Measurements from ENCODE around the gene TMEM141.

Gene TMEM141

DNA sequence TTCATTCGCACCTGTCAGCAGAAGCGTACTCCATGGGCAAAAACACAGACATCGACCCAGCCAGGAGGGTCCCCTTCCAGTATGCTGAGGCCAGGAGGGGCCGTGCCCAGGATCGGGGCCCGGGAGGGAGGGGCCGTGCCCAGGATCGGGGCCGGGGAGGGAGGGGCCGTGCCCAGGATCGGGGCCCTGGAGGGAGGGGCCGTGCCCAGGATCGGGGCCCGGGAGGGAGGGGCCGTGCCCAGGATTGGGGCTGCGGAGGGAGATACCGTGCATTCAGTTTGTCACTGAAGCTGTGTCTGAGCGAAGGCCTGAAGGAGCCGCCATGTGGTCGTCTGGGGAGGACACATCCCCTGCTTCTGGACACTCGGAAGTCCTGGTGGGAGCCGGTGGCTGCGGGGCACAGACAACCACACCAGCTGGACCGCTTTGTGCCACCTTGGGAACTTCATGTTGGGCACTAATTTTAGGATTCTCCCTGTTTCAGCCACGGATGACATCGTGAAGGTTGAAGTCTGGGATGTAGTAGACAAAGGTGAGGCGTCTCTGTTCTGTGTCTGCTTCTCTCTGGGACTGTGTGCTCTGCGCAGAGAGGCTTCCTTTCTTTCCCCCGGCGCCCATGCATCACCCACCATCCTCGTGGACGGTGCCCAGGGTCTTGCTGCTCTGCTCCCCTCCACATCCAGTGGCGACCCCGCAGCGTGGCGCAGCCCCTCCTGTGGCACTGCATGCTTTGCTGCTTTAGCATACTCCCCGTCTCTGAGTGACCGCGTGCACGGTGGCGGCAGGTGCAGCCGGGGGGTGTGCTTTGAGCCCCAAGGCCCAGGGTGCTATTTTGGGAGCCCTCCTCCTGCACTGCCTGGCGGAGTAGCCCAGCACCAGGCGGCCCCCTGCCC is 34.4 kb downstream of the TMEM141 start:
- TF ChIP-seq CTCF (IDR thresholded peaks at IDR 0.05; ENCODE audit: insufficient read depth, low read length, poor library complexity, severe bottlenecking) = no peak
- Histone ChIP-seq H3K36me3 (ENCODE audit: control insufficient read depth, insufficient read depth, low read length) (peaks cover 31% of the 10 kb centered on the region), H3K27me3 (replicated peaks; ENCODE audit: control insufficient read depth, insufficient read depth, low read length) (no peaks in the 10 kb centered on the region), H3K4me3 (replicated peaks; ENCODE audit: low read depth, low read length) (no peak overlapping the region)
- no peak for DNase-seq (ENCODE audit: extremely low read depth, insufficient read length)

DNA sequence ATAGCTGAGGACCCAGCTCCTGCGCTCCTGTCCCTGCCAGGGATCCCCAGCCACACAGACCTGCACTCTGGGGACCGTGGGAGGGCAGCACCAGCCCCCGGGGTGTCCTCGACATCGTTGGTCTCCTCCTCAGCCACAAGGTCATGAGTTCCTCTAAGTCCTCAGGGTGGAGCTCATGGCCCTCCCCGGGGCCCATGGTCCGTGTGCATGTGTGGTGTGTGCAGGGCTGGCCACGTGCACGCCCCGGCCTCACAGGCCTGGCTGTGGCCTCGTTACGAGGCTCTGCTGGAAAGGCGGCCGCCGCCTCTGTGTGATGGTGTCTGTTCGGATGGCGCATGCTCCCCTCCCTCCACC is 35.0 kb downstream of the TMEM141 start:
- no peak for TF ChIP-seq CTCF (IDR thresholded peaks at IDR 0.05; ENCODE audit: insufficient read depth, low read length, poor library complexity, severe bottlenecking)
- H3K4me3 ChIP-seq (replicated peaks; ENCODE audit: low read depth, low read length) = no peak overlapping the region
- no peaks in the 10 kb centered on the region for H3K27me3 ChIP-seq (replicated peaks; ENCODE audit: control insufficient read depth, insufficient read depth, low read length)
- no peak for DNase-seq (ENCODE audit: extremely low read depth, insufficient read length)
- peaks cover 31% of the 10 kb centered on the region for H3K36me3 ChIP-seq (ENCODE audit: control insufficient read depth, insufficient read depth, low read length)

DNA sequence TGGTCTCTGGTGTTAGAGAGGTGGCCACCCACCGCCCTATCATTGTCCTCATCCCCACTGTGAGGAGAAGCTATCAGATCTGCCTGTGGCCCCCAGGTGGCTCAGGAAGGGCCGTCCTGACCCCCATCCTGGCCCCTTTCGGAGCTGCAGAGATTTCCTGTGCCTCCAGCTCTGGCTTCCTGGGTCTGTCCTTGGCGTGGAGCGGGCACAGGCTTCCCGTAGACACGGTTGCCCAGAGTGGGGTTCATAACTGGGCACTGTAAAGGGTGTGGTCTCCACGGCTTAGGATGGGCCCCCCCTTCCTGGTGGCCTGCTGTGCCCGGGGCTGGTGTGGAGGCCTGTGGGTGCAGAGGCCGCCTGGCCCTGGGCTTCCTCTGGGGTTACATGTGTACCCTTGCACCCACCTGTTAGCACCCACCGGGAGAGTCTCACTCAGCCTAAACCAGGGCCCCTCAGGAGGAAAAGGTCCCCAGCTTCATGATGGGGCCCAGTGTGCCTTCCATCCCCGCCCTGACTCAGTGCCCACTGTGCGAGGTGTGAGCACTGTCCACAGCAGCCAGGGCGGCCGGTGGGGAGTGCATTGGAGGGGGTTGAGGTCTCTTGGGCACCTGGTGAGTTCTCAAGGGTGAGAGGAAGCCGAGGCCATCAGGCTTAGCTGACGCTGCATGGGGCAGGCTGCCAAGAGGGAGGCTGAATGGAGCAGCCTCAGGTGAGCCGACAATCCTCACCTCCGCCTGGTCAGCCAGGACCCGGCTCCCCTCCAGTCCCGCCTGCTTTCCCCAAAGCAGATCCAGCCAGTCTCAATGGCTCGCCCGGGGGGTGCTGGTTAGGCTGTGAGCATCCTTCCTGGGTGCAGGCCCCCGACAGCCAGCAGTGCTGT is 35.8 kb downstream of the TMEM141 start:
- DNase-seq (ENCODE audit: extremely low read depth, insufficient read length) = no peak
- H3K36me3 ChIP-seq (ENCODE audit: control insufficient read depth, insufficient read depth, low read length) = peaks cover 38% of the 10 kb centered on the region
- no peak for TF ChIP-seq CTCF (IDR thresholded peaks at IDR 0.05; ENCODE audit: insufficient read depth, low read length, poor library complexity, severe bottlenecking)
- H3K27me3 ChIP-seq (replicated peaks; ENCODE audit: control insufficient read depth, insufficient read depth, low read length) = no peaks in the 10 kb centered on the region
- H3K4me3 ChIP-seq (replicated peaks; ENCODE audit: low read depth, low read length) = no peak overlapping the region

- no peaks in the 10 kb centered on the region for H3K27me3 ChIP-seq (replicated peaks; ENCODE audit: control insufficient read depth, insufficient read depth, low read length)
- H3K36me3 ChIP-seq (ENCODE audit: control insufficient read depth, insufficient read depth, low read length) = peaks cover 43% of the 10 kb centered on the region
- no peak overlapping the region for H3K4me3 ChIP-seq (replicated peaks; ENCODE audit: low read depth, low read length)
- DNase-seq (ENCODE audit: extremely low read depth, insufficient read length) = no peak
- TF ChIP-seq CTCF (IDR thresholded peaks at IDR 0.05; ENCODE audit: insufficient read depth, low read length, poor library complexity, severe bottlenecking) = no peak
These were observed 36.8 kb downstream of the TMEM141 start for GRCh38 chr9:136827794-136828473.

- Histone ChIP-seq H3K27me3 (replicated peaks; ENCODE audit: control insufficient read depth, insufficient read depth, low read length) (no peaks in the 10 kb centered on the region), H3K4me3 (replicated peaks; ENCODE audit: low read depth, low read length) (no peak overlapping the region), H3K36me3 (ENCODE audit: control insufficient read depth, insufficient read depth, low read length) (peaks cover 44% of the 10 kb centered on the region)
- DNase-seq (ENCODE audit: extremely low read depth, insufficient read length) = no peak
- no peak for TF ChIP-seq CTCF (IDR thresholded peaks at IDR 0.05; ENCODE audit: insufficient read depth, low read length, poor library complexity, severe bottlenecking)
These were observed 37.5 kb downstream of the TMEM141 start for GRCh38 chr9:136828474-136829140.

Measured in GM06990 (cell line).